Stimulated activated CD8-positive, alpha-beta memory T cell treated with anti-CD3 and anti-CD28 coated beads, Interleukin-7, amount 100 ng/mL, for 1 hour (primary cell): ENCODE data around the gene ODC1.

Source experiments
- DNase-seq, 2 donors: peaks; one replicate each; pipeline ENCODE4 v3.0.0-alpha.2; 2020; ENCODE audit warnings: low read depth in 2 of 2

The ODC1 gene

DNA sequence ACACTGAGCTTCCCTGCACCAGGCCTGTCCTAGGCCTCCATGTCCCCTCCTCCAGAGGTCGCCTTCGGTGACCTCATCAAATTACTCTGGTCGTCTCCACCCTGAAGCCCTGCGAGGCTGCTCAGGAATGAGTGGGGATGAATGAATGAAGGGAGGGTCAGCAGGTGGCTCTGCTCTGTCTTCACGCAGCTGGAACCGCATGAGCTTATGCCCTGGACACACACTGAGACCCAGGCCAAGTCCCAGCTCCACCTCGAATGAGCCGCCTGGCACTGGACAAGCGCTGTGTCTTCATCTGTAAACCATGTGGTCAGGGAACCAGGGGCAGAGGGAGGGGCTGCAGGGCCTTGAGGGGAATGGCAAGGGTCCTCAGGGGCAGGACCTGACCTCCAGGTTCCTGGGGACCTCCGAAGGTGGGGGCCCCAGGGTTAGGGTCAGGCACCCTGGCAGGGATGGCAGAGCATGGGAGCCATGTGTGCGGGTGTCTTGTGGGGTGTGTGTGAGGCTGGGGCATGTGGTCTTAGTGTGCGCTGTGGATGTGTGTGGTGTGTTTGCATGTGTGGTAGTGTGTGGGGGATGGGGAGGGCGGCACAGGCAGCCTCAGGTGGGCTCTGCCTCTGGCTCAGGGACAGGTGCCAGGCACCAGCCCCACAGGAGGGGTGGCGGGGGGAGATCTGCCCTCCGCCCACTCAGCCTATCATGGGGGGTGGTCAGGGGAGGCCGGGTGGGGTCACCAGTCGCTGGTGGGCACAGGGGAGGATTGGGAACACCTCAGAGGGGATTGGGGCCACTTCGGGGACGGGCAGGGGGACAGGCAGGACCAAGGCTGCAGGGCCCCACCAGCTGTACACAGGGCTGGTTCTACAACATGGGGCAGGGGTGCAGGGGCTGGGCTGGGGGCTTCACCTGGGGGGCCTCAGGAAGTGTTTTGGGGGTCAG lies 13.9 kb downstream of the ODC1 start:
- DNase-seq: no peak

DNA sequence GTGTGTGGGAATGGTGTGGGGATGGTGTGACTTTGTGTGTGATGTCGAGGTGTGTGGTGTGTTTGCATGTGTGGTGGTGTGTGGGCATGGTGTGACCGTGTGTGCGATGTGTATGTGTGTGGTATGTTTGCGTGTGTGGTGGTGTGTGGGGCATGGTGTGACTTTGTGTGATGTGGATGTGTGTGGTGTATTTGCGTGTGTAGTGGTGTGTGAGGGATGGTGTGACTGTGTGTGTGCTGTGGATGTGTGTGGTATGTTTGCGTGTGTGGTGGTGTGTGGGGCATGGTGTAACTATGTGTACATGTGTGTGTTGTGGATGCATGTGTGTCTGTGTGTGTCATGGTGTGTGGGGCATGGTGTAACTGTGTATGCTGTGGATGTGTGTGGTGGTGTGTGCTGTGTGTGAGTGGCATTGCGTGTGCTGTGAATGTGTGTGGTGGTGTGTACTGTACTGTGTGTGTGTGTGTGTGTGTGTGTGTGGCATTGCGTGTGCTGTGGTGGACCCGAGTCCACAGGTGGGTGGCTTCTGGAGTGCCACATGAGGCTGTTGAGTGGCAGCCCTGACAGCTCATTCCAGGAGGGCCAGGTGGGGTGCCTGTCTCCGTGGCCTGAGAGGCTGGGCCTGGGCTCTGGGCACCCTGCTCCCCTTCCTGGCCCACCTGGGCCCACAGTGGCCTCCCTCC lies 14.7 kb downstream of the ODC1 start:
- no peak for DNase-seq

DNA sequence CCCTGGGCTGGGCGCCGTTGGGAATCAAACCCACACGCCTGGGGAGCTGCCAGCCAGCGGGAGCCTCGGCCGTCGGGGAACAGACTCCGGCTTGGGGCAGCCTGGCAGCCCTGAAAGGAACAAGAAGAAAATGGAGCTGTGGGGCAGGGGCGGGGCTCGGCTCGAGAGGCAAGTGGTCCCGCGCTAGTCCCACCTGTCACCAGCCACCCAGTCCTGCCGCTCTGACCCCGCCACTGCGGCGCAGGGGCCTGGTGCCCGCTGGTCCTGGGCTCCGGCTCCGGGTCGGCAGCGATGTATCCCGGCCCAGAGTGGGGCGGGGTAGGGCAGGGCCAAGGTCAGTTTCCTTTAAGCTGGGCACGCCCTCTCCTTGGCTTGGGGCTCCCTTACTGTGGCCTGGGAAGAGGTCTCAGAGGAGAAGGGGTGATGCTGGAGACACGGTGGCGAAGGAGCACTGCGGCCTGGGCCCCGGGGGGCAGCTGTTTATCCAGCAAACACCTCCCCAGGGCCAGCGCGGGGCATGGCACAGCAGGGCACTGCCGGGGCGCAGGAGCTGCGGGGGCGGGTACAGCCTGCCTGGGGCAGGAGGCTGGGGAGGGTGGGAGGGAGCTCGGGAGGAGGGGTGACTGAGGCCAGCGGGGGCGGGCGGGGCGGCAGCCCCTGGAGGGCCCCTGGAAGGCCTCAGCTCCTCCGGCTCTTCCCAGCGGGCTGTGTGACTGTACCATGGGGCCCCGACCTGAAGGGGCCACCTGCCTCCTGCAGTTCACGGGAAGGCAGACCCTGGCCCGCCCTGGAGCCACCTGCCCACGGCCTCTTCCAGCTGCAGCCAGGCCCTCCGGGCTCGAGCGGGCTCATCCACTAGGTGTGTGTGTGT lies 15.6 kb downstream of the ODC1 start:
- no peak for DNase-seq

DNA sequence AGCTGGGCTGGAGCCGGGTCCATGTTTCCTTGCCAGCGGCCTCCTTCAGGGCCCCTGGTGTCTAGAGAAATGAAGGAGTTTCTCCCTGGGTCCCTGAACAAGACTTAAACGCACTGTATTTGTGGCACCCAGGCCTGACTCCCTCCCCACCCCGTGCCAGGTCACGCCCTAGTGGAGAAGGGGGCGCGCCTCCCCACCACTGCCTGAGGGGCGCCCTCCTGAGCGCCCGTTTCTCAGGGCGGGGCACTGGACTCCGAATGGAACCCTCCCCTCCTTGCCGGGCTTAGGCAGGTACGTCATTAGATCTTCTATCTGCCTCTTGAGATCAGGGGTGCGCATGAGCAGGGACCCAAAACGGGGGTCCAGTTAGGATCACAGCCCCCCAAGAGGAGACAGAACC lies 16.3 kb downstream of the ODC1 start:
- no peak for DNase-seq

GRCh38 chr2:10430886-10431622 lies 17.1 kb downstream of the ODC1 start:
- DNase-seq: no peak

DNA sequence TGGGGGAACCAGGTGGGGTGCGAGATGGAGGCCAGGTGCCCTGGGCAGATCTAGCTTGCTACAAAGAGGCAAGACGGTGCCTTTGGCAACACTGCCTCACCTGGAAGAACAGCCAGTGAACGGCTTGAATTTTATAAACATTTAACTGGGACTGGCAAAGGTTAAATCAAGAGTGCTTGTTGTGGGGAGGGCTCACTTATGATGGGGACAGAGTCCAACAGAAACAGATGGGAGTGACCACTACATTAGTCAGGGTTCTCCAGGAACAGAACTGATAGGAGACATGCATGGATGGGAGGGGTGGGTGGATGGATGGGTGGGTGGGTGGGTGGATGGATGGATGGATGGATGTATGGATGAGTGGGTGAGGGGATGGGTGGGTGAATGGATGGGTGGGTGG lies 19.2 kb downstream of the ODC1 start:
- DNase-seq: no peak

- DNase-seq: no peak
Observed at GRCh38 chr2:10428355-10428754, 19.8 kb downstream of the ODC1 start.

- no peak for DNase-seq
Observed at GRCh38 chr2:10427618-10427949, 20.5 kb downstream of the ODC1 start.

DNA sequence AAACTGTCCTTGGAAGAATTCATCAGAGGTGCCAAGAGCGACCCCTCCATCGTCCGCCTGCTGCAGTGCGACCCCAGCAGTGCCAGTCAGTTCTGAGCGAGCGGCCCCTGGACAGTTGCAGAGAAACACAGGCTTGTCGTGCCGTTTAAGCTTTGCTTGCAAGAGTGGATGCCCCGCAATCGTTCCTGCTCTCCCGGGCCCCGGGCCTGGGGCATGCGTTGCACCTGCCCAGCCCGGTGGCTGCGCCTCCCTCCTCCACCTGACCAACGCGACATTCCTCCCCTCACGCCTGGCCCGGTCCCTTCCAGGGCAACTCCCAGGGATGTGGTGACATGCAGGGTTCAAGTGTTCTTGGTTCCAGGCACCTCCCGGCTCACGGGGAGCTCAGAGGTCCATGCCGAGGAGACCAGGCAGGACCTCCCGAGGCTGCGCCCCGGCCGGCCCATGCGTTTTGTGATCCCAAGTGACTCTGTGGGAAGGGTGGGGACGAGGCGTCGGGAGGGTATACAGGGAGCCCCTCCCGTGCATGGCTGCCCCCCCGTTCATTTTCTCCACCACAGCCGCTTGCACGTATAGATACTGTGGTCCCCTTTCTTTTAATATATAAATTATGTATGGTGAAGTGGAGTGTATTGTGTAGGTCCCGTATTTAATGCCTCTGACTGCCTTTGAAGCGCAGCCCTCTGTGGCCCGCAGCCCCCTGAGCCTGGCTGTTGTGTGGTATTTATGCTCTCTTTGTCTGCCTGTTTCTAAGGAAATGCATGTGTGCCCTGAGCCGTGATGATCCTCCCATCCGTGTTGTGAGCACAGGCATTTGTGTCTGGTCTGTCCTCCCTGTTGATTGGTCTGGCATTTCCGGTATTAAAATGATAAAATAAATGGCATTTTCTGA lies 21.2 kb downstream of the ODC1 start:
- DNase-seq: no peak

- DNase-seq: no peak
Observed at GRCh38 chr2:10425699-10426098, 22.4 kb downstream of the ODC1 start.

DNA sequence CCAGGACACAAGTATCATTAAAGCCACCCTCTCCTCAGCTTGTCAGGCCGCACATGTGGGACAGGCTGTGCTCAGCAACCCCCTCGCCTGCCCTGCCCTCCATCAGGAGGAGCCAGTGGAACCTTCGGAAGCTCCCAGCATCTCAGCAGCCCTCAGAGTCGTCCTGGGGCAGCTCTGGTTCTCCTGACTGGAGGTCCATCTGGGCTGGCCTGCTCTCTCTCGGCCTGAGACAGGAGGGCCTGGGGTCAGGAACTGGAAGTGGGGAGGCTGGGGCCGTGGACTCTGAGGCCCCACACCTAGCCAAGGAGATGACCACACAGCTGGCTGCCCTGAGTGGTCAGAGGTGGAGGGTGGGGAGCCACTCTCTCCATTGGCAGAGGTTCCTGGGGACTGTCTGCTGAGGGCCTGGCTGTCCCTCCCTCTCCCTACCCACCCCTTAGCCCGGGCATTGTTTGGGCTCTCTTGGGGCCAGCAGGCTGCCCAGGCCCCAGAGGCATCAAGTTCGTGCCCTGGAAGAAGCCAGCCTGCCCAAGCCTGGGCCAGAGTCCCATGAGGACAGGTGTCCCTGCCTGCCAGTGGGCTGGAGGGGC lies 23.1 kb downstream of the ODC1 start:
- no peak for DNase-seq

GRCh38 chr2:10424051-10424450 lies 24.1 kb downstream of the ODC1 start:
- DNase-seq: no peak

DNA sequence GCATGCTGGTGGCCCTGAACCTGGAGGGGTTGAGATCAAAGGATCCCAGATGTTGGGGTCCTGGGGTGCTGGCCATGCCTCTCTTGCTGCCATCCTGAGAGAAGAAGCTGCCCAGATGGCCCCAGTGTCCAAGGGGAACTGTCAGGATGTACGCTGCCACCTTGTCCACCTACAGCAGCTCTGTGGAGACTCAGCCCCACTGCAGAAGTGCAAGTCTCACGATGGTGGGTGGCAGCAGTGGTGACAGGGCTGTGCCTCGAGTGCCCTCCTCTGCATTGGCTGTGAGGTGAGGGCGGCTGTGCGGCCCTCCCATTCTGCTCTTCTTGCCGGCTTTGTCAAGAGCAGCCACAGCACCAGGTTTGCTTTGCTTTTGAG lies 24.7 kb downstream of the ODC1 start:
- DNase-seq: no peak

- DNase-seq: no peak
Observed at GRCh38 chr2:10422732-10423399, 25.3 kb downstream of the ODC1 start.

- DNase-seq: no peak
Observed at GRCh38 chr2:10422251-10422650, 25.9 kb downstream of the ODC1 start.

GRCh38 chr2:10419553-10420257 lies 28.4 kb downstream of the ODC1 start:
- no peak for DNase-seq

- DNase-seq: no peak
Observed at GRCh38 chr2:10417551-10418335, 30.4 kb downstream of the ODC1 start.

GRCh38 chr2:10415640-10416039 lies 32.5 kb downstream of the ODC1 start:
- no peak for DNase-seq
